Fibroblast of lung (primary cell): ENCODE measurements around the gene PPP1R18. TPM values are rescaled to one million over a fixed set of nuclear protein-coding genes. Genes with fewer than 3 reads are reported as not detected.

ENCODE experiments used
- DNase-seq, 2 donors: peaks; one replicate each; pipeline versions ENCODE4 v3.0.0 to v3.0.0-alpha.2; 2010; ENCODE audit warnings: low read depth in 2 of 2
- H2AFZ ChIP-seq: 2 replicates; pipeline ENCODE4 v1.5.1; 2012; ENCODE audit warnings: low read length, control low read depth, inconsistent platforms
- H3K27ac ChIP-seq: 2 replicates; pipeline ENCODE4 v1.5.1; 2011; ENCODE audit warnings: low read length, control low read depth; ENCODE audit not compliant: insufficient read depth
- H3K27me3 ChIP-seq: 2 replicates; pipeline ENCODE4 v1.5.1; 2011; ENCODE audit warnings: mild to moderate bottlenecking, low read length; ENCODE audit not compliant: control insufficient read depth, insufficient read depth
- H3K36me3 ChIP-seq: 2 replicates; pipeline ENCODE4 v1.5.1; 2011; ENCODE audit warnings: low read length; ENCODE audit not compliant: control insufficient read depth, insufficient read depth
- H3K4me1 ChIP-seq: 2 replicates; pipeline ENCODE4 v1.5.1; 2011; ENCODE audit warnings: low read length; ENCODE audit not compliant: control insufficient read depth, insufficient read depth; ENCODE audit errors: extremely low read depth
- H3K4me2 ChIP-seq: 2 replicates; pipeline ENCODE4 v1.5.1; 2011; ENCODE audit warnings: low read length, control low read depth; ENCODE audit not compliant: insufficient read depth; ENCODE audit errors: extremely low read depth
- H3K4me3 ChIP-seq, 4 experiments: fragments of 200-600 bp in 1 of 4; sonication (generic) in 1 of 4; replicated peaks in 1 of 4; 2 replicates each; pipeline ENCODE4 v1.5.1; 2011 to 2016; ENCODE audit warnings: low read length in 4 of 4, low read depth in 3 of 4, mild to moderate bottlenecking in 3 of 4, control low read depth in 2 of 4, inconsistent platforms in 1 of 4, mixed read lengths in 1 of 4; ENCODE audit not compliant: insufficient read depth in 1 of 4; ENCODE audit errors: control extremely low read depth in 1 of 4
- H3K79me2 ChIP-seq: 2 replicates; pipeline ENCODE4 v1.5.1; 2012; ENCODE audit warnings: mild to moderate bottlenecking, low read length, inconsistent platforms; ENCODE audit not compliant: control insufficient read depth, insufficient read depth
- H3K9ac ChIP-seq: 2 replicates; pipeline ENCODE4 v1.5.1; 2011; ENCODE audit warnings: mild to moderate bottlenecking, low read length, control low read depth; ENCODE audit not compliant: insufficient read depth
- H3K9me3 ChIP-seq: 2 replicates; pipeline ENCODE4 v1.5.1; 2012; ENCODE audit warnings: low read depth, low read length; ENCODE audit not compliant: control insufficient read depth, insufficient read depth
- H4K20me1 ChIP-seq: 2 replicates; pipeline ENCODE4 v1.5.1; 2011; ENCODE audit warnings: low read length; ENCODE audit not compliant: control insufficient read depth, insufficient read depth; ENCODE audit errors: extremely low read depth
- CTCF ChIP-seq, 2 donors: IDR thresholded peaks in 1 of 2; conservative IDR thresholded peaks in 1 of 2; 1 replicate in 1 of 2; 2 replicates in 1 of 2; pipeline ENCODE4 v1.5.1; 2011 to 2012; ENCODE audit warnings: low read length in 2 of 2, control low read depth in 1 of 2, inconsistent platforms in 1 of 2, low read depth in 1 of 2, mild to moderate bottlenecking in 1 of 2
- EZH2 ChIP-seq: IDR thresholded peaks from 2 replicates; pipeline ENCODE4 v1.5.1; 2012; ENCODE audit warnings: low read length, control low read depth, mild to moderate bottlenecking; ENCODE audit errors: missing control alignments
- polyA plus RNA-seq, 2 donors: library from polyadenylated mRNA; depleted of rRNA in 1 of 2; stranded (reverse) in 1 of 2; unstranded in 1 of 2; fragments of >200 nt; gene quantifications; 2 replicates each; pipeline ENCODE4 v1.2.1, GENCODE V29; 2011 to 2012; ENCODE audit warnings: missing spikeins in 1 of 2
- total RNA-seq: library from RNA; depleted of rRNA; stranded (reverse); fragments of >200 nt; gene quantifications from 2 replicates; pipeline ENCODE4 v1.2.1, GENCODE V29; 2014

Gene PPP1R18
- total and polyA plus RNA-seq, 2 donors (not counting 1 experiment from before 2014, with no cell fraction given), result 63.4 to 92.6 TPM

- Histone ChIP-seq H3K9me3 (no peaks in the 10 kb centered on the region), H3K4me1 (no peaks in the 10 kb centered on the region), H3K4me3 (no peak overlapping the region), H4K20me1 (no peaks in the 10 kb centered on the region), H3K9ac (no peak overlapping the region), H3K4me2 (no peak overlapping the region), H3K79me2 (peaks cover 8% of the 10 kb centered on the region), H3K27me3 (no peaks in the 10 kb centered on the region), H3K36me3 (peaks cover 19% of the 10 kb centered on the region), H3K27ac (no peak overlapping the region), H2AFZ (no peak overlapping the region)
- no peak for DNase-seq
- TF ChIP-seq EZH2, result no peak
- TF ChIP-seq CTCF (conservative IDR thresholded peaks at IDR 0.05 in 1 of 2, IDR thresholded peaks at IDR 0.05 in 1 of 2; ENCODE audit: low read depth in 1 of 2, low read length in 2 of 2), result no peak
Observed at GRCh38 chr6:30732237-30732943, 45.9 kb upstream of the PPP1R18 start.

GRCh38 chr6:30730601-30731435 is 44.4 kb upstream of the PPP1R18 start:
- TF ChIP-seq CTCF (conservative IDR thresholded peaks at IDR 0.05 in 1 of 2, IDR thresholded peaks at IDR 0.05 in 1 of 2; ENCODE audit: low read depth in 1 of 2, low read length in 2 of 2) (peak in 1 of 2 donors; percentile 45), EZH2 (no peak)
- no peaks in the 10 kb centered on the region for H4K20me1 ChIP-seq
- H3K9ac ChIP-seq, result no peak overlapping the region
- DNase-seq, result peak; percentile 49 to 65
- peaks cover 15% of the 10 kb centered on the region for H3K36me3 ChIP-seq
- H2AFZ ChIP-seq, result no peak overlapping the region
- H3K9me3 ChIP-seq, result no peaks in the 10 kb centered on the region
- no peaks in the 10 kb centered on the region for H3K27me3 ChIP-seq
- H3K27ac ChIP-seq, result no peak overlapping the region
- no peak overlapping the region for H3K4me2 ChIP-seq
- peaks cover 2% of the 10 kb centered on the region for H3K79me2 ChIP-seq
- H3K4me1 ChIP-seq, result peaks cover under 1% of the 10 kb centered on the region
- H3K4me3 ChIP-seq, result no peak overlapping the region

GRCh38 chr6:30727920-30728553 is 41.6 kb upstream of the PPP1R18 start:
- Histone ChIP-seq H3K4me2 (no peak overlapping the region), H3K4me1 (peaks cover 14% of the 10 kb centered on the region), H4K20me1 (peaks cover 2% of the 10 kb centered on the region), H3K9me3 (no peaks in the 10 kb centered on the region), H3K79me2 (peaks cover 26% of the 10 kb centered on the region), H3K36me3 (peaks cover 21% of the 10 kb centered on the region), H3K9ac (no peak overlapping the region), H3K27ac (peak overlapping the region; percentile 15), H3K4me3 (no peak overlapping the region), H3K27me3 (no peaks in the 10 kb centered on the region), H2AFZ (no peak overlapping the region)
- DNase-seq, result peak; percentile 59 to 73
- TF ChIP-seq EZH2 (no peak), CTCF (conservative IDR thresholded peaks at IDR 0.05 in 1 of 2, IDR thresholded peaks at IDR 0.05 in 1 of 2; ENCODE audit: low read depth in 1 of 2, low read length in 2 of 2) (peak; percentile 46 to 54)
